PFSK-1 (cell line): ENCODE data around the gene ADAMTS10.

Experiments
- FOXP2 ChIP-seq: optimal IDR thresholded peaks from 2 replicates; pipeline ENCODE3; 2011; ENCODE audit warnings: borderline replicate concordance, control low read depth, inconsistent platforms; ENCODE audit not compliant: insufficient read depth; ENCODE audit errors: extremely low read length, extremely low read depth
- POLR2AphosphoS5 ChIP-seq: IDR thresholded peaks from 2 replicates; pipeline ENCODE4 v1.6.1; 2012; ENCODE audit warnings: low read depth, mild to moderate bottlenecking, control low read depth, low read length, moderate library complexity
- REST ChIP-seq, 2 experiments: IDR thresholded peaks; 2 replicates each; pipeline versions ENCODE4 v1.6.1 to v1.8.0; 2011 to 2012; ENCODE audit warnings: low read depth in 2 of 2, low read length in 2 of 2, control low read depth in 1 of 2, inconsistent platforms in 1 of 2, mild to moderate bottlenecking in 1 of 2, moderate library complexity in 1 of 2; ENCODE audit not compliant: insufficient read depth in 1 of 2
- SIN3A ChIP-seq: IDR thresholded peaks from 2 replicates; pipeline ENCODE4 v1.6.1; 2012; ENCODE audit warnings: mild to moderate bottlenecking, low read length, moderate library complexity, borderline replicate concordance; ENCODE audit not compliant: insufficient read depth
- TAF1 ChIP-seq: IDR thresholded peaks from 2 replicates; pipeline ENCODE4 v1.6.1; 2012; ENCODE audit warnings: low read length, control low read depth, borderline replicate concordance; ENCODE audit not compliant: insufficient read depth

ADAMTS10 gene

GRCh38 chr19:8561075-8561764, 49.3 kb downstream of the ADAMTS10 start:
- no peak for TF ChIP-seq POLR2AphosphoS5
- TF ChIP-seq SIN3A, result no peak
- no peak for TF ChIP-seq TAF1
- no peak for TF ChIP-seq REST (IDR thresholded peaks at IDR 0.05; ENCODE audit: insufficient read depth in 1 of 2, low read depth in 2 of 2, low read length in 2 of 2)
- TF ChIP-seq FOXP2, result no peak

DNA sequence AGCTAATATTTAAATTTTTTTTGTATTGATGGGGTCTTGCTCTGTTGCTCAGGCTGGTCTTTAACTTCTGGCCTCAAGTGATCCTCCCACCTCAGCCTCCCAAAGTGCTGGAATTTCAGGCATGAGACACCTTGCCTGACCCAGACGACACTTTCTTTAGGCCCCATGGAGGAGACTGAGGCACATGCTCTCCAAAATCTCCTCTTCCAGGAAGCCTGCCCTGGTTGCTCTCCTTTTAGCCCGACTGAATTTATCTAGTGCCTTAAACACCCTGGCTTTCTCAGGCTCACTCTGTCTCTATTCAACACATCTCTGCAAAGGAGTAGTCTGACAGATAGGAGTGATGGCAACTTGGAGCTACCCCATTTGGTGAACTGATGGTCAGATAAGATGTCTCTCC, 52.2 kb downstream of the ADAMTS10 start:
- TF ChIP-seq TAF1 (no peak), SIN3A (no peak), FOXP2 (no peak), POLR2AphosphoS5 (no peak), REST (IDR thresholded peaks at IDR 0.05; ENCODE audit: insufficient read depth in 1 of 2, low read depth in 2 of 2, low read length in 2 of 2) (no peak)

DNA sequence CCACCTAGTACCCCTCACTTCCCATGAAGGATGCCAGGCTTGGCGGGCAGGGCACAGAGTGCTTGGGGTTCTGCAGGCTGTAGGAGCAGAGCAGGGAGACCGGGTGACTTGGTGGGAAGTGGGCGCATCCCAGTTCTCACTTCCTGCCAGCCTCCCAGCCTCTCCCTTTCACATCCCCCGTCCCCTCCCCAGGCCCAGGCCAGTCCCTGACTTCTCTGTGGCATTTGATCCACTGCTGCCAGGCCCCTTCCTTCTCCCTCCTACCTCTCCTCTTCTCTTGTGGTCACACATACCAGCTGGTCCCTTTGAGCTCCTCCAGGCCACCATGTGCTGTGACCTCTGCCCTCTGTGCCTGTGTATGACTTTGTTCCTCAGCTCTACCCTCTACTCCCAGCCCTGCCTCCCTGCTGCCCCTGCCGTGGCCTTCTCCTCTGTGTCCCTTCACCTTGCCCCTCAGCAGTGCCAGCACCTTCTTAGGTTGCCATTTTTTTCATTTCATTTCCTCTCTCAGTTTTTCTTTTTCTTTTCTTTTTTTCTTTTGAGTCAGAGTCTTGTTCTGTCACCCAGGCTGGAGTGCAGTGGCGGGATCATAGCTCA, 52.8 kb downstream of the ADAMTS10 start:
- TF ChIP-seq POLR2AphosphoS5 (no peak), FOXP2 (no peak), SIN3A (no peak), REST (IDR thresholded peaks at IDR 0.05; ENCODE audit: insufficient read depth in 1 of 2, low read depth in 2 of 2, low read length in 2 of 2) (no peak), TAF1 (no peak)

DNA sequence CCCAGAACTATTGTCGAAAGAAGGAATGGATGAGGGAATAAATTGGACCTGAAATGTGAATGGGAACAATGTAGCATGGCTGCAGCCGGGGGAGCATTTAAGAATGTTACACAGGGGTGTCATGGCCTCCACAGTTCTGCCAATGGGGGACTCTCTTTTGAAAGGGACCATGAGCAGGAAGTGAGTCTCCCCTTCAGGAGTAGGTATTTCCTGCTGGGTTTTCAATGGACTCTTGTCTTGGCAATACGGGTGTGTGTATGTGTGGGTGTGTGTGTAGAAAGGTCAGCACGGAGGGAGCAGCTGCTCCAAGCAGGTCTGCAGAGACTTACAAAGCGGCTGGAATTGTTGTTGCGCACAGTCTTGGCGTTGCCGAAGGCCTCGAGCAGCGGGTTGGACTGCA, 57.7 kb downstream of the ADAMTS10 start:
- no peak for TF ChIP-seq POLR2AphosphoS5
- no peak for TF ChIP-seq TAF1
- TF ChIP-seq SIN3A, result no peak
- TF ChIP-seq FOXP2, result no peak
- TF ChIP-seq REST (IDR thresholded peaks at IDR 0.05; ENCODE audit: insufficient read depth in 1 of 2, low read depth in 2 of 2, low read length in 2 of 2), result no peak
